Esophagus squamous epithelium (tissue), 4 donors: ENCODE results near the gene CNTNAP2.

Experiments
- CTCF ChIP-seq, 6 experiments: fragments of 450-650 bp in 4 of 6; fragments of 200-600 bp in 2 of 6; sonication (generic) in 2 of 6; IDR thresholded peaks; one replicate each; pipeline ENCODE4 v1.5.1; 2016 to 2019; ENCODE audit warnings: antibody characterized with exemption in 6 of 6, mild to moderate bottlenecking in 4 of 6, moderate library complexity in 4 of 6
- POLR2A ChIP-seq, 4 donors: fragments of 450-650 bp; IDR thresholded peaks; one replicate each; pipeline ENCODE4 v1.6.1; 2017; ENCODE audit warnings: antibody characterized with exemption in 4 of 4, mild to moderate bottlenecking in 4 of 4, moderate library complexity in 3 of 4

GRCh38 chr7:148287538-148287937, 2170.9 kb downstream of the CNTNAP2 start:
- TF ChIP-seq CTCF (IDR thresholded peaks at IDR 0.05), result no peak
- no peak for TF ChIP-seq POLR2A (IDR thresholded peaks at IDR 0.05)
